ENCODE data around the gene ARHGAP8. TPM values are rescaled to one million over a fixed set of nuclear protein-coding genes. Genes with fewer than 3 reads are reported as not detected.

The ARHGAP8 gene
- total RNA-seq, 1 donor: not detected

GRCh38 chr22:44760476-44760875 is 8.1 kb downstream of the ARHGAP8 start:
- no peak overlapping the region for H3K4me3 ChIP-seq (ENCODE audit: low read depth, low read length)
- DNase-seq (ENCODE audit: low read depth): no peak
- TF ChIP-seq, protein P1, sequence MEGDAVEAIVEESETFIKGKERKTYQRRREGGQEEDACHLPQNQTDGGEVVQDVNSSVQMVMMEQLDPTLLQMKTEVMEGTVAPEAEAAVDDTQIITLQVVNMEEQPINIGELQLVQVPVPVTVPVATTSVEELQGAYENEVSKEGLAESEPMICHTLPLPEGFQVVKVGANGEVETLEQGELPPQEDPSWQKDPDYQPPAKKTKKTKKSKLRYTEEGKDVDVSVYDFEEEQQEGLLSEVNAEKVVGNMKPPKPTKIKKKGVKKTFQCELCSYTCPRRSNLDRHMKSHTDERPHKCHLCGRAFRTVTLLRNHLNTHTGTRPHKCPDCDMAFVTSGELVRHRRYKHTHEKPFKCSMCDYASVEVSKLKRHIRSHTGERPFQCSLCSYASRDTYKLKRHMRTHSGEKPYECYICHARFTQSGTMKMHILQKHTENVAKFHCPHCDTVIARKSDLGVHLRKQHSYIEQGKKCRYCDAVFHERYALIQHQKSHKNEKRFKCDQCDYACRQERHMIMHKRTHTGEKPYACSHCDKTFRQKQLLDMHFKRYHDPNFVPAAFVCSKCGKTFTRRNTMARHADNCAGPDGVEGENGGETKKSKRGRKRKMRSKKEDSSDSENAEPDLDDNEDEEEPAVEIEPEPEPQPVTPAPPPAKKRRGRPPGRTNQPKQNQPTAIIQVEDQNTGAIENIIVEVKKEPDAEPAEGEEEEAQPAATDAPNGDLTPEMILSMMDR (IDR thresholded peaks at IDR 0.05; ENCODE audit: insufficient read depth, low read length): no peak

- H3K4me3 ChIP-seq (ENCODE audit: low read depth, low read length): no peak overlapping the region
- TF ChIP-seq, protein P1 (IDR thresholded peaks at IDR 0.05; ENCODE audit: insufficient read depth, low read length): no peak
- DNase-seq (ENCODE audit: low read depth): no peak
These were observed 8.7 kb downstream of the ARHGAP8 start for GRCh38 chr22:44761025-44761424.

GRCh38 chr22:44764373-44764772 is 12.0 kb downstream of the ARHGAP8 start:
- TF ChIP-seq, protein P1 (IDR thresholded peaks at IDR 0.05; ENCODE audit: insufficient read depth, low read length): no peak
- no peak for DNase-seq (ENCODE audit: low read depth)
- H3K4me3 ChIP-seq (ENCODE audit: low read depth, low read length): no peak overlapping the region

- DNase-seq (ENCODE audit: low read depth): no peak
- H3K4me3 ChIP-seq (ENCODE audit: low read depth, low read length): no peak overlapping the region
- TF ChIP-seq, protein P1 (IDR thresholded peaks at IDR 0.05; ENCODE audit: insufficient read depth, low read length): no peak
These were observed 12.6 kb downstream of the ARHGAP8 start for GRCh38 chr22:44764974-44765373.

DNA sequence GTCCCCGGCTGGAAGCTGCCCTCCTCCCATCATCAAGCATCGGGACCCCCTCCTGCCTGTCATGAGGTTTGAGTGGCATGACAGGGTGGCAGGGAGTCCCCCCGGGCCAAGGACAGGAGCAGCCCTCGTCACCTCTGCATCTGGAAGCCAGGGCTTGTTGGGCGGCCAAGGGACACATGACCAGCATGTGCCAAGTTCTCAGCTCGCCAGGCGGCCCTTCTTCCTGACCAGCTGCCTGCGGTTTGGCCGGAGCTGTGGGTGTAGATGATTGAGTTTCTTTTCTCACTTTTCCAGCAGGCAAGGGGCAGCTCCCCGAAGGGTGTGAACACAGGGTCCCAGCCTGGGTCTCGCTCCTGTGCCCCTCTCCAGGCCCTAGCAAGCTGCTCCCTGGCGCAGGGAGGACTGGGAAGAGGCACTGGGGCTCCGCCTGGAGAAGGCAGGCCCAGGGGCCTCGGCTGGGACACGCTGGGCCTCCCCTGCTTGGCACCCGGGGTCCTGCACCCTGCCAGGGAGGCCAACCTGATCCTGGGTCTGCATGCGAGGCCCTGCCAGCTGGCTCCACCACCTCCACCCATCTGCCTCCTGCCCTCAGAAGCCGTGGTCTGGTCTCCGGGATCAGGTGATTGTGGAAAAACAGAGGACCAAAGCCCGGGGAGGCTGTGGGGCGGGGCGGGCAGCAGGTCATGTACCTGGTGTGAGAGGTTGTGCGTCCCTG is 13.4 kb downstream of the ARHGAP8 start:
- no peak overlapping the region for H3K4me3 ChIP-seq (ENCODE audit: low read depth, low read length)
- TF ChIP-seq, protein P1 (IDR thresholded peaks at IDR 0.05; ENCODE audit: insufficient read depth, low read length): no peak
- DNase-seq (ENCODE audit: low read depth): no peak

GRCh38 chr22:44773082-44773481 is 20.7 kb downstream of the ARHGAP8 start:
- TF ChIP-seq, protein P1 (IDR thresholded peaks at IDR 0.05; ENCODE audit: insufficient read depth, low read length): no peak
- no peak for DNase-seq (ENCODE audit: low read depth)
- H3K4me3 ChIP-seq (ENCODE audit: low read depth, low read length): no peak overlapping the region

- no peak overlapping the region for H3K4me3 ChIP-seq (ENCODE audit: low read depth, low read length)
- no peak for DNase-seq (ENCODE audit: low read depth)
These were observed 23.5 kb downstream of the ARHGAP8 start for GRCh38 chr22:44775862-44776261.

More at GRCh38 chr22:44775862-44776261, 23.5 kb downstream of the ARHGAP8 start:
- TF ChIP-seq, protein P1 (IDR thresholded peaks at IDR 0.05; ENCODE audit: insufficient read depth, low read length): no peak

All from fibroblast of the aortic adventitia (primary cell).